GOT3 (cell line): Measurements from ENCODE around the gene DCDC1.

ENCODE experiments used
- DNase-seq: peaks from one replicate; lab custom pipeline; 2025; ENCODE audit warnings: mixed read lengths; lab: John Stamatoyannopoulos, UW

The DCDC1 gene, protein sequence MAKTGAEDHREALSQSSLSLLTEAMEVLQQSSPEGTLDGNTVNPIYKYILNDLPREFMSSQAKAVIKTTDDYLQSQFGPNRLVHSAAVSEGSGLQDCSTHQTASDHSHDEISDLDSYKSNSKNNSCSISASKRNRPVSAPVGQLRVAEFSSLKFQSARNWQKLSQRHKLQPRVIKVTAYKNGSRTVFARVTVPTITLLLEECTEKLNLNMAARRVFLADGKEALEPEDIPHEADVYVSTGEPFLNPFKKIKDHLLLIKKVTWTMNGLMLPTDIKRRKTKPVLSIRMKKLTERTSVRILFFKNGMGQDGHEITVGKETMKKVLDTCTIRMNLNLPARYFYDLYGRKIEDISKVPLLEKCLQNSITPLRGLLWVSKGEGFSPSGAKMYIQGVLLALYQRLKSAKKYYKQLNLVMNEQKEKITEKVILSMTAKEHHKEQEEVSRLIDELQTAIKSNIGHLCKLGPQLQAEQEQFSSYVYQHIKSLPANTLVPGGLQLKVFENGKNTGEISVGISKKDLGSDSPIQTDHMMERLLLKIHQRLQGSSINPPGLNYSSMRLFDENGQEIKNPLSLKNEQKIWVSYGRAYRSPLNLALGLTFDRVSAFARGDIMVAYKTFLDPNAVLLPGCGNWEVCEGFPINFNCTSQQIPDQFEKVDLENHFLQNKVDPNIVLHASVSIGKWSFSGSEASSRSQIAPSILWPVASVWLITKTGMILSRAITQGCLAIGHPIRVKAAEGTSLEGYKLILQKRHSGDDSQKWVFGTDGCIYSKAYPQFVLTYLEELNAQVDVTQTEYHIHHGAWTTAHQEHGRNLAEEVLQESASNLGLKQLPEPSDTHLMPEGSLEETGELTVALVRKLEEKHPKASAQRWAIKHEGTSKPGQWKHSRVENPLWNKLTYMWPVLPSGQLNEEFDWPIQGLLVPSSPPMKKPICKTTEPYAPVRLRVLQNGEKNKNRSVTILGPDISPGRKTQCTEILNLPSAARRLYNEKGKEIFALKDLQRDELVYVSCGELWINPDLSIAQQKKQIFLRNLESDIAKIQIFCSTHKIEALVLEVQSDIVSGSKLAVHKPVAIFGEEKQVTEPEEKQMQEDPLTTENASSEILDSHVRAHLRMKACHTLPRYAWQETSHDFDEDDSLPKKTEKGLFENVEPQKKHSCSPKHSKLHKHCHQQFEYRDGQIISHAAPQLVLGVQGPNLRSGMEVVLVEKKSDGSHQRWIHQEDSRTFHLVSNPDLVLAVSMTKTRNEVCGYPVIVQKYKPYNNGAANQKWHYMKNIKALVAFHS (N-terminal part only)

DNA sequence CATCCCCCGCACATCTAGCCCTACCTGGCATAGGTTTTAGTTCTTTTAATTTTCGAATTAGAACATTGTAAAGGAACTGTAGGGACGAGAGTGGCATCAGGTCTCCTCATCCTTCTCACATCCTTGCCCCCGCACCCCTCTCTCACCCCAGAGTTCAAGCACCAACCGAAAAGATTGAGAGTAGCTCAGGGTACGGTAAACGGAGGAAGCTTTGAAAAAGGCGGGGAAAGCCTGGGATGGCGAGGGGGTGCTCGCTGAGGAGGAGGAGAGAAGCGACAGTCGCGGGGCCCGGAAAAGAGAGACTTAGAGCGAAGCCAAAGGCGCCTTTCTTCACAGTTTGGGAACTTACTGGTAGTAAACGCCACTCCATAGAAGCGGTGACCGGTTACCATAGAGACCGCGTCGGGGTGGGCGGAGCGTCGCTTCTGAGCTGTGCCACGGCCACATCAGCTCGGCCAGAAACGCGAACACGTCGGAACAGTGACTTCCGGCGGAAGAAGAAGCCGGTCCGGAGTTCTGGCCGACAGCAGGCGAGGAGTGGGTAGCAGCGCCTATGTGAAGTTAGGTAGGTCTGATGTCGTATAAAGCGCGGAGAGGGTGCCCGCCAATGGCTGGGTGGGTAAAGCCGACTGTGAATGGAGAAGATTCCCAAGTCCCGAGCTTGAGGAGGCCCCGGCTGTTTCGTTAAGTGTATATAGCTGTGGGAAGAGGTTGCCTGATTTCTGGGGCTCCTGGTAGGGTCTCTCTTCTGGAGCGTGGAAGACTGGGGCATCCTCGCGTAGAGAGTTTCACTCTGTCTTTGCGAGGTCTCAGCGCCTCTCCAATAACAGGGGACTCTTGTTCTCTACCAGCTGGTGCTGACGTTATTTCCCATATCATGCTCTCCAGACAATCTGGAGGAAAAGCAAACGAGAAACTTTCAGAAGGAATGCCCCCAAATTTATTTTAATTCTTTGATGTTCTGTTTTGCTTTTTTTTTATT lies at the start of gene DCDC1, which contains the start of gene DNAJC24:
TSS of gene DCDC1 (minus strand) at position 392 of the 982 bp plus-strand sequence. CDS start 41,459 bp downstream, outside the sequence.
TSS of gene DNAJC24 (plus strand) at position 513 of the 982 bp plus-strand sequence. CDS start 889 bp downstream, outside the sequence.
- DNase-seq, result peak; percentile 70

DNA sequence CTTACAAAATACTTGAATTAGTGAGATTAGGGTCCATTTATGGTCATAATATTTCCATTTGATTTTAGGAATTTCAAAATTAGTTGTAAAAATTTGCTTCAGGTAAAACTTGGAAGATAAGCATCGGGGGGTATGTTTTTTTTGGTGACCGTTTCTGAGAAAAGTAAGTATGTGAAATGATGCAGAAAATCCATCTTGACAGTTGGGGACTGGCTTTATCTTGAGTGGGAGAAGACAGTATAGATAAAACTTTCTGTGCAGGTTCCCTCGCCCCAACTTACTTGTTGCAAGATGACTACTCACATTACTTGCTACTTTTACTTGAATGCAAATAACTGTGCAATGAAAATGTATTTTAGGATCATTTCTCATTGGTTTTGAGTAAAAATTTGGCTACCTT lies 49.6 kb upstream of the DCDC1 start:
- DNase-seq, result no peak

DNA sequence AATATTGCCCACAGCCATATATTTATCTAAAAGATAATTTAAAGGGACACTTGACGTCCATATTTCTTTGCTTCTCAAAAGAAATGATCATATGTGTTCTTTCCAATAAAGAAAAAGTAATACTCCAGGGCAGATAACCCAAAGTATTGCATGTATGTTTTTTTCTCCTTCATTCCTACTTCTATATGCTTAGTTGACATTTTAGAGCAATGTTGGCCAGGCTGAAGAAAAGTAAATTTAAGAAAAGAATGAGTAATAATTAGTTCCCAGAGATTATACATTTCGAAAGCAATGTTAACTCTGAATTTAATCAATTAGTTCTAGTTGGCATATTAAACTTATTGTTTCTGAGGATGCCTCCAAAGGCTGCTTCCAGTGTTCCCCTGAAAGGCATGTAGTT lies 48.3 kb upstream of the DCDC1 start:
- no peak for DNase-seq

DNA sequence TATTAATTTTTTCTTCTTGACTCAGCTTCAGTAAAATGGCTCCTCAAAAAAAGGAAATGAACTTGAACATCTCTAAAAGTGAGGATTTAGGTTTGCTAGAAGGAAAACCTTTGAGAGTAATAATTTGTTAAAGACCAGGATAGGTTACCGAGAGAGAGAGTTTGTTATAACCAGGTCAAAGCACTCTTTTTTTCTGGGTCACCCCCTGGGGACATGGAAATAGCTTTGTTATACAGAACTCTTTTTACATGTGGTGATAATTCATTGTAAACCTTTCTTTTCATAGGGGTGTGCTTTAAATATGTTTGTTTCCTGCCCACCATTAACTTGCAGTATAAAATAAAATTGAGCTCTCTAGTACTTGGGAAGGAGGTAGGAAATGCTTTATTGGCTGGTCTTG lies 47.8 kb upstream of the DCDC1 start:
- DNase-seq, result no peak

DNA sequence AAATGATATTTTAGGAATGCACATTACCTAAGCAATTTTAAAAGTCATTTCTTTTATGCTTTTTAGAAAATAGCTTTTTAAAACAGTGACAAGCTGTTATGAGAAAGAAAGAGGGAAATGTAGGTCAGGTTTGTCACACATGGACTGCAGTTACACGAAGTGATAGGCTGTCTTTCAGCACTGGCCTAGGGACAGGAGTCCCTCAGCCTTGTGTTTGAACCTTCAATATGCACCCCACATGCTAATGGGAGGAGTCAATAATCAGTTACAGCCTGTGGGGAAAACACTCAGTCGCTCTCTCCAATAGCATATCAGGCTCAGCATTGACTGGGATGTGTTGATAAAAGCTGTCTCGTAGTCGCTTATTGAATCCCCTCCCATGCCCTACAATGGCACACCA lies 45.9 kb upstream of the DCDC1 start:
- DNase-seq, result no peak

DNA sequence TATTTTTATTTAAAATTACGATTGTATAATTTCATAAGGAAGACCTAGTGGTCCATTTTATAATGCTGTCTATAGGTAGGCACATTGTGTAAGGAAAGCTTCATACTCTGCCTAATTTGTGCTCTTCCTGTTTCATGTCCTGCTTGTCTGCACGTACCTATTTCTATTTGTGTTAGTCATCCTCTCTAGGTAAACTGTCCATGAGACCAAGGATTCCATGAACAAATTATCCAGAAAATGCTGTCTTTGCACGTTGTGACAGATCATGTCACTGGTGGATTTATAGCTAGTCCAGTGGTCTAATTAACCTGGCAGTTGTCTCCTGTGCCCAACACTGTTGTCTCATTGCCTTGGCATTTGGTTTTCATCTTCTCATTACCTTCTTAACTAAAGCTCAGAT lies 44.8 kb upstream of the DCDC1 start:
- no peak for DNase-seq

DNA sequence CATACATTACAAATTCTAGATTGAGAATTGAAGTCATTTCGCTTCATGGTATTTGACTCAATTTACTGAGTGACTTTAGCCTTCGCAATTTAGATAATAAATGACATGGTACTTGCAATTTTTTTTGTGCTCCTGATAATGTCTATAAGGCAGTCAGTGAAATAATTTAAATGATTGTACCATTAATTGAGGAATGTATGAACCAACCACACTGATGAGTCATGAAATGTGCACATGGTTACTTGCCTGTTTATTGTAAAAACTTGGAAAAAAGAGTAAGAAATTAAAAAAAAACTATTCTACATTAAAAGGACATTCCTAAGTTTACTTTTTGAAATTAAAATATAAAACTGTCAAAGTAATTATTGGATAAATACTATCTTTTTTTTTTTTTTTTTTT lies 43.4 kb upstream of the DCDC1 start:
- no peak for DNase-seq

DNA sequence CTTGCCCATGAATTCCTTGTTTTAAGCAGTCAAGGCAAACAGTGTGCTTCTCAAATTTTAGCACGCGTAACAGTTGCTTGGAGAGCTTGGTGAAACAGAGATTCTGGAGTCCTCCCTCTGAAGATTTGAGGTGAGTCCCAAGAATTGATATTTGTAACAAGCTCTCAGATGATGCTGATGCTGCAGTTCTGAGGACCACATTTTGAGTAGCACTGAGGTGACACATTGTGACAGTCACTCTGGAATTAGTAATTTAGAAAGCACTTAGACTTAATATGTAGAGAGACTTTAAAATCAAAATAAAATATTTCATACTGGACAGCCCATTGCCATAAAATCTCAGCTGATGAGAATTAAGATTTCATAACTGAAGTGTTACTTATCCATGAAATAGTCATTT lies 38.7 kb upstream of the DCDC1 start:
- DNase-seq, result no peak

DNA sequence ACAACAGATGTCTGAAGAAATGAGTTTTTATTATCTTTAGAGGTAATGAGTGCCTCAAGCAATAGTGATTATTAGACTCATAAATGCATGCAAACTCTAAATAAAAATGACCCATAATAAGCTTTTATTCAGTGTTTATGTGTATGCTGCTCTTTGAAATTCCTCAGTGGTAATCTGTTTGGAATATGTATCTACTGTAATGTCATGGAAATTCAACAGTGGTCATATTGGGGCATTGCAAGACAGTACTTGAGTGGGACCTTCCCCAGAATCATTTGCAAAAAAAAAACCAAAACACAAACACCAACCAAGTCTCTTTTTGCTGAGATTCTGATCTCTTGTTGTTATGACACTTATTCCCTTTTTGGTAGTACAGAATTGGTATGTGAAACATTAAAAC lies 35.1 kb upstream of the DCDC1 start:
- no peak for DNase-seq

DNA sequence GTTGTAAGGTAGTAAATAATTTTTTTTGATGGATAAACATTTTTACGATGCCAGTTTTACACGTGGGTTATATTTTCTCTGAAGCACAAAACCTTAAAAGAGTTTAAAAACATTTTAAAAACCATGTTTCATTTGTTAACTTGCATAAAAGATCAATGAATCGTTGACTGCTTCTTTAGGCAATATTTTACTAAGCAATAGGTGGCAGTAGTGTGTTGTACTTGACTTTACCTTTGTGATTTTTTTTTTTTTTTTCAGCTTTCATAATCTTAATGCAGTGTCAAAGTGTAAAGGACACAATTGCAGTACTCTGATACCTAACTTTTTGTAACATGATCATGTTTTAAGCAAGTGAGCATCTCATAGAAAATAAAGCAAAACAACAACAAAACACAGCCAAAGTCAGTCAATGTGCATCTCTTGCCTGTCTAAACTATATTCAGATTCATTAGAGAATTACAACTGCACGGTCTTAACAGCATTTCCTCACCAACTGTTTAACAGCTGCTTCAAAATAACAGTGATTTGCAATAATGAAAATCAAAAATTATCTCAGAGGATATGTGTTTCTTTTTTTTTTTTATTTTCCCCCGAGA lies 27.8 kb upstream of the DCDC1 start:
- DNase-seq, result no peak

DNA sequence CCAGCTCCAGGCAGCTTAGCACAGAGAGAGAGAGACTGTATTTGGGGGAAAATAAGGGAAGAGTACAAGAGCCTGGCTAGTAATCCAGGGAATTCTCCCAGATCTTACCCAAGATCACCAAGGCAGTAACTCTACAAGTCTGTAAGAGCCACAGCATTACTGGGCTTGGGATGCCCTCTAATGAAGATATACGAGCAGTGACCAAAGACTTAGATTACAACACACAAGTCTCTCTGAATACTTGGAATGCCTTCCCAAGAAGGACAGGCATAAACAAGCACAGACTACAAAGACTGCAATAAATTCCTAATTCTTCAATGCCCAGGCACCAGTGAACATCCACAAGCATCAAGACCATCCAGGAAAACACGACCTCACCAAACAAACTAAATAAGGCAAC lies 17.8 kb upstream of the DCDC1 start:
- DNase-seq, result no peak

DNA sequence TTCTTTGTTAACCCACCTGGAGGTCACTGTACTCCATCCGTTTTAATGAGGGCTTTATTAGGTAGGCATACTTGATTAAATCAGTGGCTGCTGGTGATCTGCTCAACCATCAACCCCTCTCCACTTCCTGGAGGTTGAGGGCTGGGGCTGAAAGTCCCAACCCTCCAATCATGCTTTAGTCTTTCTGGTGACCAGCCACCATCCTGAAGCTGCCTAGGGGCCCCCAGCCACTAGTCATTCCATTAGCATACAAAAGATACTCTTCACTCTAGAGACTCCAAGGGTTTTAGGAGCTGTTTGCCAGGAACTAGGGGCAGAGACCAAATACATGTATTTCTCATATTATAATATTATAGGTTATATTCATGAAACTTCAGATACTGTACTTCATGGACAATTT lies 13.6 kb upstream of the DCDC1 start:
- DNase-seq, result no peak

DNA sequence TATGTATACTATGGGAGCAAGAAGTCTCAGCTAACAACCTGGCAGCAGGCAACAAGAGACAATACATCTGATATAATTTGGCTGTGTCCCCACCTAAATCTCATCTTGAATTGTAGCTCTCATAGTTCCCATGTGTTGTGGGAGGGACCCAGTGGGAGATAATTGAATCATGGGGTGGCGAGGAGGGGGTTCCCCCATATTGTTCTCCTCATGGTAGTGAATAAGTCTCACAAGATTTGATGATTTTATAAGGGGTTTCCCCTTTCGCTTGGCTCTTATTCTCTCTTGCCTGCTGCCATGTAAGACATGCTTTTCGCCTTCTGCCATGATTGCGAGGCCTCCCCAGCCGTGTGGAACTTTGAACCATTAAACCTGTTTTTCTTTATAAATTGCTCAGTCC lies 6.3 kb upstream of the DCDC1 start:
- DNase-seq, result no peak

DNA sequence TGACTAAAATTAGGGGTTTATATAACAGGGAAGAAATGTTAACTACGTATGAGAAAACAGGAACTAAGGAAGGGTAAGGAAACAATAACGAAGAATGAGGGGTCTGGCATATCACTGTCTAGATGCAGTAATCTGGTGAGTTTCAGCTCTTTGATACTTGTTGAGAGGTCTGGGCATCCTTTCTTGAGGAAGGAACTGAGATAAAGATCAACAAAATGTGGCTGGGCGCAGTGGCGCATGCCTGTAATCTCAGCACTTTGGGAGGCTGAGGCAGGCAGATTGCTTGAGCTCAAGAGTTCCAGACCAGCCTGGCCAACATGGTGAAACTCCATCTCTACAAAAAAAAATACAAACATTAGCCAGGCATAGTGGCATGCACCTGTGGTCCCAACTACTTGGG lies 2.7 kb downstream of the DCDC1 start:
- DNase-seq, result no peak

DNA sequence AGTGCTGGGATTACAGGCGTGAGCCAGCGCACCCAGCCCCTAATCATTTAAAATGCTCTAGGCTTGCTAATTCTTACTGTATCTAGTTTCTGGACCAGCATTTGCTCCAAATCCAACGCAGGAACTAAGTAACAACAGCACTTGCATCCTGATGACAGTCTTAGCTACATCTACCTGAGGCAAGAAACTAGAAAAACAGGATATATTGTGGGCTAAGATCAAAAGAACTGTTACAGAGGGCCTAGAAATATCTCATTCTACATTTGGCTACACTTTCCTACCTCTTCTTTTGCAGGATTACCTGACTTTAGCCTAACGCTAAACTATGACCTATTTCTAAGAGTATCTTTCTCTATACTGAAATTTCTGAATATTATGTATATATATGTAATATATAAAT lies 7.8 kb downstream of the DCDC1 start:
- DNase-seq, result no peak

DNA sequence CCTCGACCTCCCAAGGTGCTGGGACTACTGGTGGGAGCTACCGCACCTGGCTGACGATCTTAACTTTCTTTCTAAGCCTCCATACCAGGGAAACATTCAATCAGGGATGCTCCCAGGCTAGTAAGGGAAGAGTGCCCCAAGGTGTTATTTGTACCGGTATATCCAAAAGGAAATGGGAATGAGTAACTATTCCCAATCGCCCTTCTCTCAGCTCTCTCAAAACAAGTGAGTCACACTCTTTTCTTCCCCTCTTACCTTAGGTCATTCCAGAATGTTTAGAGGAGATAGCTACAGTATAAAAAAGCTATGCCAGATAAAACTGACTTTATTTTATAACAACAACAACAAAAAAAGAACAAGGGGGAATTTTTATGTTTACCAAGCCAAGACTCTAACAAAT lies 13.7 kb downstream of the DCDC1 start:
- no peak for DNase-seq

DNA sequence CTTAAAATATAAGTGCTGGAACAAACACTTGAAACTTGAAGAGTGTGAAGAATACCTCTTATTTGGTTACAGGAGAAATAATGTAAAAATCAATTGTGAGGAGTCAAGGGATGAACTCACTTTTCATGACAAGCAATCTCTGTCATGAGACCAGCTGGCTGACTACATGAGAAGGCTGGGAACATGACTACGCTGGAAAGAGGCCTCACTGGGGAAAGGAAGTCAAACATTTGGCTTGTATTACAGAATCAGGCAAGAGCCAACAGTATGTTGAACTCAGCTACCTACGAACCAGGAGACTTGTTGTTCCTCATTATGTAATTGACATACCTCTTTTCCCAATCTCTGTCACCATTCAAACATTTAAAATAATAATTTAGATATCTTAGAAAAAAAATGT lies 14.4 kb downstream of the DCDC1 start:
- no peak for DNase-seq

DNA sequence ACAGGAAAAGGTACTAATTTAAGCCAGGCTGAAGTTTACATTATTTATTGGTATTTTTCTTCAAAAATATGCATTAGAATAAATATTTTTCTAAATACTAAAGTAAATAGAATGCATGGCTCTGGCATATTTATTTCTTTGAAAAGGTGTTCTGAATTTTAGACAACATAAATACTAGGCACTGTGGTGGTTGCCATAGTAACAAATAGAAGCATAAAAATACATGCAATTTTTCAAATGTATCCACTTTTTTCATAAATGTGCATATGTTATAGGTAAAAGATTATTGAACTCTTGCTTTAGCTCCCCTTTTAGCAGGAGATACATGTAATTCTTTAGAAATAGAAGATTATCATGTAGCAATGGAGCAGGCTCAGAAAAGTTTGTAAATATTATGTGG lies 18.4 kb downstream of the DCDC1 start:
- DNase-seq, result no peak

DNA sequence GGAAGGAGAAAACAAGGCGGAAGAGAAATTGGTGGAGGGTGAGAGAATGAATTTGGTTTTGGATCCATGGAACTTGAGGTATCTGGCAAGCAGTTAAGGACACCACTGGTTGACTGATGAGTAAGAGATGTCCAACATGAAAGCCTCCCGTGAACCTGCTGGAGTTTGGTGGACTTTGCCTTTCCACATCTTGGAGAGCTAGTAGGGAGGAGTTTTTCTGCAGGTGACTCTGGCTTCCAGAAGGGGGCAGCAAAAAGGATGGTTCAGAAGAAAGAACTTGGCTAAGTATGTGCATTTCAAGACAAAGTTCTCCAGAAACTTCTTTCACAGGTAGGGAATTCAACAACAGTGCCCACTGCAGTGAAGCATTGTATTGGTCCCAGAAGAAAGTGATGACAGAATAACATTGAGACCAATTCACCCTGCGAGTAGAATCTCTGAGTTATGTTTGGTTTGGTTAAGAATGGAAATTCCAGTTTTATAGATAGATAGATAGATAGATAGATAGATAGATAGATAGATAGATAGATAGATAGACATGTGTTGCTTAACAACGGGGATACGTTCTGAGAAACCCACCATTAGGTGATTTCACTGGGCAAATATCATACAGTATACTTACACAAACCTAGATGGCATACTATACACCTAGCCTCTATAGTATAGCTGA lies 28.5 kb downstream of the DCDC1 start:
- DNase-seq, result no peak

DNA sequence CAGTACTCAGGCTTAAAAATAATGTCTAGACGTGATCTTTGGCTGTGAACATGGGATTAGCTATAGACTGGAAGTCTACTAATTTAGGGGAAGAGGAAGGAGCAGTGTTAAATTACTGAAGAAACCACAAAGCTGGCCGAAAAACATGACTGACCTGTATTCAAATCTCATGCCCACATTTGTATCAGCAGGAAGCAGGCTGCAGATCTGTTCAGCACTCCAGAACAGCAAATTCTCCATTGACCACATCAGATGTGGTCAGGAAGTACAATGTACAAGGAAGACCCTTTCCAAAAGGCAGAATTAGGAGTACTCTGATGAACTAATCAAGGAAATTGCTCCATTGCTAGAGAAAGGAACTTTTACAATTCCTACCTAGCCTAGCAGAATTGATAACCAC lies 31.7 kb downstream of the DCDC1 start:
- no peak for DNase-seq
